ENCODE measurements around the gene SLC22A23.

The SLC22A23 gene

DNA sequence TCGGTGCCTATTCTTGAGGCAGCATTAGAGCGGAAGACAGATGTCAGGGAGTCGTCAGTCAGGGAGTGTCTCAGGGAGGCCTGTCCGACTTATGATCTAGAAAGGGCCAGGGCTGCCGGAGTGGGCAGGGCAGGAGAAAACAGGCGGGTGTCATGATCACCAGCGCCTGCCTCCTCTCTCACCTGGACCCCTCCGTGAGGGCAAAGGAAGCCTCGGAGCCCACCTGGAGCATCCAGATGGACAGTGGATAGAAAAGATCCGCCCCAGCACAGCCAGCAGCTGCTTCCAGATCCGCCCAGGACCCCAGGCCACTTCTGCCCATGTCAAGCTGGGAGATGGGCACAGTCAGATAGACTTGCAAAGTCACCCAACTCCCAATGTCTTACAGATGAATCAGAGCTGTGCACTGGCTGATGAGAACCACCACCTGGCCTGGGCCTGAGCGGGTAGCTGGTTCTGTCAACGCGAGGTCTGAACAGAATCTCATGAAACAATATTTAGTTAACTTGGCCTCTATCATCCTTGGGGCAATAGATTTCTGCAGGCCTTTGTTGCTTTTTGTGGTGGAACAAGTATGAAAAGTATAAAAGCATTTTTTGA is 175.9 kb downstream of the SLC22A23 start:
- DNase-seq, result no peak

DNA sequence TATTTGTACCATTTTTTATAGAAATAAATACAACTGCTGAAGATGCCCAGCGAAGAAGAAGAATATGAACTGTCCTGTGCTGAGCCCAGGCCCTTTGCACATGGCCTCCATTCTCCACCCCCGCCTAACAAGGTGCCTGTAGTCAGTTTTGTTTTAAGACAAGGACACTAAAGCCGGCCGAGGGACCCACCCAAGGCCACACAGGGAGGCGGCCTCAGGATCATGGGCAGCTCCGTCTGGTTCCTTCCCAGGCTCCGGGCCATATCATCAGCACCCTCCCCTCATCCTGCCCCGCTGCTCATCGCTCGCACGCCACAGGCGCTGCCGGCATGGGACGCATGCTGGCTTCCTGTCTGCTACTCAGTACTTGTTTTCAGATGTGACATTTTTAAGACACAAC is 176.8 kb downstream of the SLC22A23 start:
- no peak for DNase-seq

- DNase-seq, result no peak
Measured at GRCh38 chr6:3278691-3279090, 178.2 kb downstream of the SLC22A23 start.

- DNase-seq, result no peak
Measured at GRCh38 chr6:3277851-3278416, 178.9 kb downstream of the SLC22A23 start.

GRCh38 chr6:3277251-3277650 is 179.6 kb downstream of the SLC22A23 start:
- DNase-seq, result no peak

GRCh38 chr6:3276174-3277167 is 180.4 kb downstream of the SLC22A23 start:
- no peak for DNase-seq

DNA sequence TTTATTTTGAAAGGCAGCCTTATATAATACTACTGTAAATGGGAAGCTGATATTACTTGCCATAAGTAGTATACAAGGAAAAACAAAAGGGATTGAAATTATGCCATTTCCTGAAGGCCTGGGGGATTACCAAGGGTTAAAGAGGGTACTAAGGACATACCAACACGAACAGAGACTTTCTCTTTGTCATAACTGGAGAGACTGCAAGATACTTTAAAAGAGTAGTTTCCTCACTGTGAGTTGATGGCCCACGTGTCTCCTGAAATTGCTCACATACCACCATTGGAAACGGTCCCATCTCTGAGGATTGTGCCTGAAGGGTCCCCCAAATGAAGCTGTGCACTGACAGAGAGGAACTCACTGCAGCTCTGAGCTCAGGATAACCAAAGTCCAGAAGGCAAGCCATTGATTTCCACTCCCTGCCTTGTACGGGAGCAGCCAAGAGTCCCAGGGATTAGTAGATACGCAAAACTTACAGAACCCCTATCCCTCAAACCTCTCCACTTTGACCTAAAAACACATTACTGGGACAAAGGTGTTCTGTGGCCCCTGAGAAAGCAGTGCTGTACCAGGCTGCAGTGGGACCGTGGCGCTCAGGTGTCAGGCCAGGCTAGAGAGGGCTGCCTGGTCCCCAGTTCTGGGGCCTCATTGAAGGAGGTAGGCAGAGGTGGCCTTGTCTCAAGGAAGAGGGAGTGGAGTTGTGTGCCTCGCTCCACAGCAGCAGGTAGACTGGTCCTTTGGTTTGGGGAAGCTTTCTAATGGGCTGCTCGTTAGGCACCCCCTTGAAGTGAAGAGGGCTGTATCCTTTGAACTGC is 182.9 kb downstream of the SLC22A23 start:
- no peak for DNase-seq

- DNase-seq, result no peak
Measured at GRCh38 chr6:3272911-3273547, 183.8 kb downstream of the SLC22A23 start.

GRCh38 chr6:3271756-3272155 is 185.1 kb downstream of the SLC22A23 start:
- no peak for DNase-seq

DNA sequence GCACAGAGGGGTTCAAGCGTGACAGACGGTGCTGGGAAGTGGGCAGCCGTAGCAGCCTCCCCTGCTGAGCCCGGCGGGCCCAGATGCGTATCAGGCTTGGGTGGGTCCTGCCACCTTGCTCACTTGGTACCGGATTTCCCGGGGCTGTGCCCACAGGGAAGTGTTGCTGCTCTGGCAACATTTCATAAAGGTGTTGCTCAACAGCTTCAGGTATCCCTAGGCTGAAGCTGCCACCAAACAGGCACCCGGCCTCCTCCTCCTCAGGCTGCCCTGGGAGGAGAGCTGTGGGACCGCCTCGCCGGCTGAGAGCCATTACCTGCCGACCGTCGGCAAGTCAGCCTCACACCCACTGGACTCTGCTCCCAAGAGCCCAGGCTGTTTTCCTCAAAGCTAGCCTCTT is 186.6 kb downstream of the SLC22A23 start:
- DNase-seq, result no peak

GRCh38 chr6:3269281-3269975 is 187.4 kb downstream of the SLC22A23 start:
- DNase-seq, result peak; percentile 40 to 57

DNA sequence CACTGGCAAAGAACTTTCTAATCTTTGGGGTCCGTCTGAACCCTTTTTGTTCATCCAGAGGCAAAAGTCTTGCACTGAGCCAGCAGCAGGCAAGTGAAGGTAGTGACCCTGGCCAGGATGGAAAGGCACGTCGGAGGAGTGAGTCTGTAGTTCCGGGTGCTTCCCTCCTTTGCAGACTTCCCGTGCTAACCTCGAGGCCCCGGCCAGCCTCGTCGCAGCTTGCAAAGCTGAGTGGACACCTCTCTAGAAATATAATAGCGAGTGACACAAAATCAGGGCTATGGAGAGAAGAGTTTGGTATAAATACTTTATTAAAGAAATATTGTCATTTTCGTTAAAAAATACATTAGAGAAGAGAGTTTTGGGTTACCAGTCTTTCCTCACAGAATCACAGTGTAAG is 188.2 kb downstream of the SLC22A23 start:
- DNase-seq, result no peak

GRCh38 chr6:3267162-3267561 is 189.7 kb downstream of the SLC22A23 start:
- no peak for DNase-seq

- DNase-seq, result no peak
Measured at GRCh38 chr6:3266170-3266569, 190.7 kb downstream of the SLC22A23 start.

DNA sequence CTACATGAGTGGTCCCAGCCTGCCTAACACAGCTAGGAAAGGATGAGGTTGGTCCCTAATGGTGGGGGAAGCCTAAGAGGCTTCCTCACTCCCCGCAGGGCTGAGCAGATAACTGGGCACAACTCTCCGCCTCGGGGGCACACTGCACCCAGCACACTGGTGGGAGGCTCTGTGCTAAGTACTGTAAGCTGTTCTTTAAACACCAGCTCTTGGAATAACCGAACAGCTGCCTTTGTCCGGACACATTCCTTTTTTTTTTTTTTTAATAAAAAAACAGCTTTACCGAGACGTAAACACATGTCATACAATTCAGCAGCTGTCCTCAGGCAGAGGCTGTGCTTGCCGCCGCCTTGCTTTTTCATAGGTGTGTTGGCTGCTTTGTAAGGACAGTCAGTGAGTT is 191.2 kb downstream of the SLC22A23 start:
- no peak for DNase-seq

- DNase-seq, result no peak
Measured at GRCh38 chr6:3264356-3264755, 192.5 kb downstream of the SLC22A23 start.

DNA sequence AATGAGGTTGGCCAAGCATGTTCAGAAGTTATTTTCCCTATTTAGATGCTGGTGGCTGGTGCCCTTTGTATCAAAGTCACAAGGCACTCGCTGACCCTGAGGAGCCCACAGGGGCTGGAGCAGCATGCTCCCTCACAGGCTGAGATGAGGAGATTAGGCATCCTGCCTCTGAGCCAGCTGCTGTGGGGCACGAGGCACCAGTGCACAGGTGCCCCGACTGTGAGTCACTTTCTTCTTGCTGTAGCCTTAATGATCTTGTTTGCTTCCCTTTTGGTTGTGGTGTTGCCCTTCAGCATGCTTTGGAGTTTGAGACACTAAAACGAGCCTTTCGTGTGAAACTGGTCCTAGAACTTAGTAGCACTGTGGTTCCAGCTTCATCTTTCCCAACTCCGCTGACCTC is 193.8 kb downstream of the SLC22A23 start:
- no peak for DNase-seq

DNA sequence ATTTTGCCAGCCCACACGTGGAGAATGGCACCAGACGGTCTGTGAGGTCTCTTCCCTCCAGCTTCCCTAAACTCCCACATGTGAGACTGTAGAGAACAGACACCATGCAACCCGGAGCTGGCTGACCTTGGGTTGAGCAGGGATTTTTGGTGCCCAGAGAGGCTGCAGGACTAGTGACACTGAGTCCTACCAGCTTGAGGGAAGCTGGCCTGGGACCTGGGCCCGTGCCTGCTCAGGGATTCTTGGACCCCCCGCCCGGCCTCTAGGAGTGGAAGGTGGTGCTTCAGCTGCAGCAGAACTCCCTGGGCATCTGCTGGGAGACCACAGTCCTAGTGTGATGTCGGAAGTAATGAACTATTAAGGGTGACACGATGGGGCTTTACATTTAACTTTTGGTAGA is 194.9 kb downstream of the SLC22A23 start:
- DNase-seq, result no peak

- no peak for DNase-seq
Measured at GRCh38 chr6:3261518-3261820, 195.4 kb downstream of the SLC22A23 start.

DNA sequence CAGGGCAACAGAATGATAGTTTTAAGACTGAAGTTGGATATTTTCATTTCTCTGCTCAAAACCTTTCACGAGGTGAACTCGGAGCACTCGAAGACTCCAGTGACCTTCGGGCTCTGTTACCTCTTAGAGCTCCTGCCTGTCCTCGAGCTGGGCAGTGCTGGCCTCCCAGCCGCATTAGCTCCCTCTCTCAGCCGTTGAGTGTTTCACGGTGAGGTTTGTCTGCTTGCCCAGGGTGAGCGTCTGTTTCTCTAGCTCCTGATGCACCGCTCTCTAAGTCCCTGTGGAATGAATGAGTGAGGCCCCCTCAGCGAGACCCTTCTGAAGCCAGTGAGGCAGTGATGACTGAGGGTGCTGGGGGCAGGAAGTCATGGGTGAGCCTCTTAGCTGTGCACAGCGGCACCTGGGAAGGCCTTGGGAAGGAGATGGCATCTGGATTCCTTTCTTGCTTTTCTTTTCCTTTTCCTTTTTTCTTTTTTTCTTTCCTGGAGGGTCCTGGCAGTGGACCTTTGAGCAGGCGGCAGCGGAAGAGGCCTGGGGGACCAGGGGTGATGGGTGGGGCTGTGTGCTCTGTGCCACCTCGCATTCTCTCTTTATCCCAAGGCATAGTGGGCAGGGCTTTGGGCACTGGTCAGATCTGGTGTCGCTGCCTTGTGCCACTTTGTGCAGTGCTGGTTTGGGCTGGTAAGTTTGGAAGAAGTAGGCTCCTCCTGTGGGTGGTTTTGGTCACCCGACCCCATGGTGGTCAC is 195.9 kb downstream of the SLC22A23 start:
- no peak for DNase-seq

- DNase-seq, result no peak
Measured at GRCh38 chr6:3260296-3260695, 196.6 kb downstream of the SLC22A23 start.

Measured in activated CD4-positive, alpha-beta T cell treated with anti-CD3 and anti-CD28 coated beads, Interleukin-2, amount 50 U/mL, for 48 hours (primary cell).